Measurements from ENCODE around the gene PTPRD. TPM values are rescaled to one million over a fixed set of nuclear protein-coding genes. Genes with fewer than 3 reads are reported as not detected.
"Not testable (repeated sequence)": the region's sequence is repeated elsewhere in the genome, so short reads cannot be mapped to it uniquely, and the experiment has no call there.

The PTPRD gene
- total RNA-seq, 1 donor from 2014 or later, result 139 TPM

DNA sequence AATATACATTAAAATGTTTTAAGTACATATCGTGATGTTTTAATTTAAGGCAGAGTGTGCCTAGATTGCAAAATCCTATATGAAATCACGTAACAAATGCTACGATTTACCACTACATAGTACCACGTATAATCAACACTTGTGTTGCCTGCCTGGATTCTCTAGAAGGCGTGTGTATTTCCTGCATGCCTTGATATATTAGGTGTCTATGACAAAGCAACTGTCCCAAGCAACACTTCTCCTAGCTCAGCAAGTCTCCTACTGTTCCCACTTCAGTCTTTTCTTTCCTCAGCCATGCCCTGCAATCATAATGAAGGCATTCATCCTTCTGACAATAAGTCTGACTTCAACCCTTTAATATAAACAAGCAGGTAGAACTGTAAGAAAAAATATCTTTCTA is 89.6 kb downstream of the PTPRD start:
- Mint-ChIP-seq H3K9me3 (no peaks in the 10 kb centered on the region), H3K27ac (ENCODE audit: unreplicated experiment) (no peak overlapping the region), H3K4me1 (no peaks in the 10 kb centered on the region), H3K27me3 (ENCODE audit: low read depth) (no peaks in the 10 kb centered on the region), H3K36me3 (ENCODE audit: low read depth) (no peaks in the 10 kb centered on the region), H3K4me3 (no peak overlapping the region)
- TF ChIP-seq CTCF (conservative IDR thresholded peaks at IDR 0.05), result no peak
- DNase-seq (ENCODE audit: low read depth, low spot score), result no peak

DNA sequence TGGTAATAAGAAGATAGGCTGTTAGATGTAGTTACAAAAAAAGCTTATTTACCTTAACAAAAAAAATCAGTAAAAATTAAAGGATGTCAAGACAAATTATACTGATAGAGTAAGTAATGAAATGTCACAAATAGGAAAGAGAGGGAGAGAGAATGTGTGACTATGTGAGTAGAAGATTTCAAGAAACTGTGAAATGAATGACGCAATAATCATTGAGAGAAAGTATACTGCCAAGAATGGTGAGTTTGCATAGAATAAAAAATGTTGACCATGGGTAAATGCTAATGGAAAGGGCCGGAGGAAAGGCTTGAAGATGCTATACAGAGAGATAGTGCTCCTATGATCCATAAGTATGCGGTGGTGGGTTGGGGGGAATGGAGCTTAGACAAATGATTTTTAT is 100.7 kb downstream of the PTPRD start:
- H3K27me3 Mint-ChIP-seq (ENCODE audit: low read depth), result no peaks in the 10 kb centered on the region
- DNase-seq (ENCODE audit: low read depth, low spot score), result no peak
- no peaks in the 10 kb centered on the region for H3K9me3 Mint-ChIP-seq
- no peak overlapping the region for H3K4me3 Mint-ChIP-seq
- no peak overlapping the region for H3K27ac Mint-ChIP-seq (ENCODE audit: unreplicated experiment)
- no peak for TF ChIP-seq CTCF (conservative IDR thresholded peaks at IDR 0.05)
- no peaks in the 10 kb centered on the region for H3K36me3 Mint-ChIP-seq (ENCODE audit: low read depth)
- no peaks in the 10 kb centered on the region for H3K4me1 Mint-ChIP-seq

DNA sequence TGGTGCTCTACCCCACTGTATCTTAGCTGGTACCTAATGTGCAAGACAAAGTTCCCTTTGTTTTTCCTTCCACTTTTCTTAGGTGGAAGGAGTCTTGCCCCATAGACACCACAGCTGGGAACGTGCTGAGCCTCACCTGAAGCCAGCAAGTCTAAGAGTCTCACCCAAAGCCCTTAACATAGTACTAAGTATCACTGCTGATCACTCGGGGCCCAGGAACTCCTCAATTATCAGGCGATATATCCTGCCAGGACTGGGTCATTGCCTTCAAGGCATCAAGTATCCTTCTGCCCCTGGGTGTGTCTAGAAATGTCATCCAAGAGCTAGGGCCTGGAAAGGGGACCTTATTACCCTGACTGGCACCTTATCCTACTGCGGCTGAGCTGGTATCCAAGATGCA is 123.9 kb downstream of the PTPRD start:
- no peaks in the 10 kb centered on the region for H3K27me3 Mint-ChIP-seq (ENCODE audit: low read depth)
- TF ChIP-seq CTCF (conservative IDR thresholded peaks at IDR 0.05), result no peak
- no peak overlapping the region for H3K4me3 Mint-ChIP-seq
- DNase-seq (ENCODE audit: low read depth, low spot score), result no peak
- H3K36me3 Mint-ChIP-seq (ENCODE audit: low read depth), result no peaks in the 10 kb centered on the region
- no peak overlapping the region for H3K27ac Mint-ChIP-seq (ENCODE audit: unreplicated experiment)
- H3K9me3 Mint-ChIP-seq, result peaks cover 4% of the 10 kb centered on the region
- H3K4me1 Mint-ChIP-seq, result no peaks in the 10 kb centered on the region

GRCh38 chr9:10479172-10479571 is 133.6 kb downstream of the PTPRD start:
- H3K27ac Mint-ChIP-seq (ENCODE audit: unreplicated experiment), result no peak overlapping the region
- peak; percentile 66 for TF ChIP-seq CTCF (conservative IDR thresholded peaks at IDR 0.05)
- no peaks in the 10 kb centered on the region for H3K27me3 Mint-ChIP-seq (ENCODE audit: low read depth)
- H3K9me3 Mint-ChIP-seq, result peaks cover 10% of the 10 kb centered on the region
- H3K4me3 Mint-ChIP-seq, result no peak overlapping the region
- H3K36me3 Mint-ChIP-seq (ENCODE audit: low read depth), result no peaks in the 10 kb centered on the region
- DNase-seq (ENCODE audit: low read depth, low spot score), result no peak
- H3K4me1 Mint-ChIP-seq, result no peaks in the 10 kb centered on the region

GRCh38 chr9:10449201-10449617 is 163.6 kb downstream of the PTPRD start:
- H3K4me1 Mint-ChIP-seq; H3K27ac Mint-ChIP-seq (ENCODE audit: unreplicated experiment); H3K27me3 Mint-ChIP-seq (ENCODE audit: low read depth); DNase-seq (ENCODE audit: low read depth, low spot score); H3K9me3 Mint-ChIP-seq; H3K36me3 Mint-ChIP-seq (ENCODE audit: low read depth); H3K4me3 Mint-ChIP-seq: not testable (repeated sequence)

DNA sequence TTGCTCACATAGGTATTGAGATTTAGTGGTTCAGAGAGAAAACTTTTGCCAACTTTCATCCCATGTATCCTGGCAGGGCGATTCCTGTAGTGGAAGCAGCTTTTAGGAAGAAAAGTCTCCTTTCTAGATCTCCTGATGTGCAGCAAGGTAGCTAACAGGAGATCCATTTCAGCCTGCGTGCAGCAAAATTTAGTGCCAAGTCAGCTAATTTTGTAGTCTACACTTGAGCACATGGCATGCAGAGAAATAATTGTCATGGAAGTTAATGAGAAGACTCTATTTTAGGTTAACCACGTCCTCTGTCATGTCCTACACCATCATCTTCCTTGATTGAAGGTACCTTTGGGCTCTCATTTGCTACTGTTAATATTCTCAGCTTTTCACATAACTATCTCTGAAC is 165.8 kb downstream of the PTPRD start:
- DNase-seq (ENCODE audit: low read depth, low spot score), result no peak
- H3K27me3 Mint-ChIP-seq (ENCODE audit: low read depth), result no peaks in the 10 kb centered on the region

More for the DNA sequence above, 165.8 kb downstream of the PTPRD start:
- no peaks in the 10 kb centered on the region for H3K9me3 Mint-ChIP-seq
- H3K4me3 Mint-ChIP-seq, result no peak overlapping the region
- no peaks in the 10 kb centered on the region for H3K4me1 Mint-ChIP-seq
- TF ChIP-seq CTCF (conservative IDR thresholded peaks at IDR 0.05), result no peak
- no peaks in the 10 kb centered on the region for H3K36me3 Mint-ChIP-seq (ENCODE audit: low read depth)
- H3K27ac Mint-ChIP-seq (ENCODE audit: unreplicated experiment), result no peak overlapping the region

Data from neural crest cell (in vitro differentiated cells).